ENCODE data around the gene VAV1. TPM values are rescaled to one million over a fixed set of nuclear protein-coding genes. Genes with fewer than 3 reads are reported as not detected.

The VAV1 gene
- total RNA-seq, 1 experiment from 2014 or later = 0.83 TPM

DNA sequence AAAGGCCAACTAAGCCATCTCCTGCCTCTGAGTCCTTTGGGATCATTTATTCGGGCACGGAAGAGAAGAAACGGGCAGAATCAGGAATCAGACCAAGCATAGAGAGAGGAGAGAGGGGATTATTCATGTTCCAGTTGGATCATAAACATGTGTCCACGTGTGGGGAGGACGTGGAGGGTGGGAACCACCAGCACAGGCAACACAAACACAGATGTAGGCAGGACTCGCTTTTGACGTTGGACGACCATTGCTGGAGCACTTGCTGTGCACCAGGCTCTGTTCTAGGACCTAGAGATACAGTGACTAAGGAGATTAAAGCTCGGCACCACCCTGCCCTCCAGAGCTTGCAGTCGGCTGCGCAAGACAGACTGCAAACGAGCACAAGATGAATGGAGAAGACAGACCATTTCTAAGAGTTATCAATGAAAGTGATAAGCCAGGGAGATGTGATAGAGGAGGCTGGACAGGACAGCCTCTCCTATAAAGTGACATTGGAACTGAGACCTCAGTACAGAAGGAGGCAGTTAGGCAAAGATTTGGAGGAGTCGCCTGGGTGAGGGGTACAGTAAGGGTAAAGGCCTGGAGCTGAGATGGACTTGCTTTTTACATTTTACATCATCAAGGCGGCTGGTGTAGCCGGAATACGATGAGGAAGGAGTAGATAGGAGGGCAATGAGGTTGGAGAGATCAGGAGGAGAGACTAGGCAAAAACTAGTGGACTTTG is 6.0 kb upstream of the VAV1 start:
- ChIA-PET POLR2A (interaction anchor here (1.0 to 4.5 kb wide), 5 partner anchors 13 to 394 kb away, joined by 3 to 40 read pairs (median 5); partner anchors contain the start of genes ALKBH7, GPR108 and KHSRP), CTCF (interaction anchor here (0.7 to 4.0 kb wide), 5 partner anchors 13 to 98 kb away, joined by 3 to 26 read pairs (median 4); partner anchors contain the start of gene TRIP10)
- Mint-ChIP-seq H3K27me3 (ENCODE audit: low read depth) (no peaks in the 10 kb centered on the region; the same call in 1 of the 2 replicates), H3K4me1 (peaks cover 17% of the 10 kb centered on the region), H3K27ac (peak overlapping the region; percentile 100), H3K4me3 (peak overlapping the region; percentile 89), H3K36me3 (peaks cover 3% of the 10 kb centered on the region; the same call in 1 of the 2 replicates), H3K9me3 (no peaks in the 10 kb centered on the region)
- DNase-seq (ENCODE audit: low spot score) = no peak
- TF ChIP-seq ZNF671 (CRISPR knock-in tag; IDR thresholded peaks at IDR 0.05) = no peak
- TF ChIP-seq FOXK1 (CRISPR knock-in tag; IDR thresholded peaks at IDR 0.05) = 0 out of 2 replicates have a peak, but pooled peaks have one; percentile 7
- no peak for TF ChIP-seq AR (CRISPR knock-in tag; IDR thresholded peaks at IDR 0.05)
- TF ChIP-seq EMX1 (CRISPR knock-in tag; IDR thresholded peaks at IDR 0.05) = peak; percentile 14; the same call in 1 of the 2 replicates
- ATAC-seq = no peak

DNA sequence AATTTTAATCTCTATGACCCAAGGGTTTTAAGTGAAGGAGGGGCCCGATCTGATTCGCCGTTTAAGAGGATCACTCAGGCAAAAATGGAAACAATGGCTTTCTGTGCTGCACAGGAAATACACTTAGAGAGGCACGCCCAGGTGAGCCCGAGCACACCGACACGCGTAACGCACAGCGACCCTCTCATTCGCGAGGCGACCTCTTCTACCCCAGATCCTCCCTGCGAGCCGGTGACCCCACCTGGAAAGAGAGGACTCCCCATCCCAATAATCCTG is 5.5 kb upstream of the VAV1 start:
- TF ChIP-seq MYBL2 (CRISPR knock-in tag; IDR thresholded peaks at IDR 0.05) (0 out of 2 replicates have a peak, but pooled peaks have one; percentile 40), SMAD3 (CRISPR knock-in tag; IDR thresholded peaks at IDR 0.05; ENCODE audit: borderline replicate concordance) (no peak)
- POLR2A ChIA-PET = interaction anchor here (1.0 to 4.5 kb wide), 4 partner anchors 14 to 395 kb away, joined by 3 to 40 read pairs (median 12); partner anchors contain the start of genes ALKBH7 and GPR108
- H3K4me1 Mint-ChIP-seq = peaks cover 17% of the 10 kb centered on the region
- CTCF ChIA-PET = interaction anchor here (1.6 to 4.0 kb wide), 3 partner anchors 13 to 29 kb away, joined by 3 to 36 read pairs (median 26); partner anchors contain the start of genes GPR108 and TRIP10
- no peaks in the 10 kb centered on the region for H3K9me3 Mint-ChIP-seq
- H3K4me3 Mint-ChIP-seq = peak overlapping the region; percentile 89
- peaks cover 3% of the 10 kb centered on the region; the same call in 1 of the 2 replicates for H3K36me3 Mint-ChIP-seq
- peak overlapping the region; percentile 100 for H3K27ac Mint-ChIP-seq
- ATAC-seq (no peak; the same call in 1 of the 2 replicates), DNase-seq (ENCODE audit: low spot score) (no peak)
- H3K27me3 Mint-ChIP-seq (ENCODE audit: low read depth) = no peaks in the 10 kb centered on the region; the same call in 1 of the 2 replicates

DNA sequence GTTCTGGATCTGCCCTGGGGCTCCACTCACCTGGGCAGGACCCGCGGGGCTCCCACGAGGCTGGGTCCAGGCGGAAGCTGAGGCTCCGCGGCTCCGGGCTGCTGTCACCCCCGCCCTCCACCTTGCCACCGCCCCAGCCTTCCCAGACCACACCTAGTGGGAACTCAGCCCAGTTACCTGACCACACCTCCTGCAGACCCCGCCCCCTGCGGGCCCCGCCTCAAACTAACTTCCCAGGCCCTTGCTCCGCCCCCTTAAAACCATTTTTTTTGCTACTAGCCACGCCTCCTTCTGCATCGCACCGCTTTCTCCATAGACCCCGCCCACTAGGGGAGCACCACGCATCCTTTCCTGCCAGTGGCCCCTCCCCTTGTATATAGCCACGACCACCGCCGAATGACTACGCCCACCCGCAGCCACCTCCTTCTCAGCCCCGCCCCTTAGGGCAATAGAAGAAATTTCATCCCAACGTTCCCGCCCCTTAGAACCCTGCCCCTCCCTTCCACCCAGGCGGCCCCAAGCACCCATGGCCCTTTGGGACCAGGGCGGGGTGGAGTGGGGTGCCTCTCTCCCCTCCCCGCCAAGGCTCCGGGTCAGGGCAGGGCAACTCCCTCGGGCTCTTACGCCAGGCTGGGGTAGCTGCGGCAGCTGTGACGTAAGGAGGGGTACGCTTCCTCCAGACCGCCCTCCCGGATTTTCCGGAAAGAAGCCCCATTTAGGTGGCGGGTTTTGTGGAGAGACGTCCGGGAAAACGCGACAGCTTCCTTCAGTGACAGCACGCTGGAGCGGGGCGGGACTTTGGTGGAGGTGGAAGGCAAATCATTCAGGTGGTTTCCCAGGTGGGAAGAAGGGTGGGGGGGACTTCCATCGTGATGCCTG is 4.9 kb upstream of the VAV1 start, which contains the start of gene SH2D3A:
Gene SH2D3A (minus strand): TSS at position 79 of the 879 bp plus-strand sequence. CDS start 3,687 bp downstream, outside the sequence.
- no peaks in the 10 kb centered on the region for H3K9me3 Mint-ChIP-seq
- no peaks in the 10 kb centered on the region; the same call in 1 of the 2 replicates for H3K27me3 Mint-ChIP-seq (ENCODE audit: low read depth)
- peak within 1 kb of the TSS; percentile 89 for H3K4me3 Mint-ChIP-seq
- peaks cover under 1% of the 10 kb centered on the region; the same call in 1 of the 2 replicates for H3K36me3 Mint-ChIP-seq
- peak within 1 kb of the TSS; percentile 100 for H3K27ac Mint-ChIP-seq
- CTCF ChIA-PET = interaction anchor here (1.0 to 4.0 kb wide), 8 partner anchors 13 to 332 kb away, joined by 3 to 36 read pairs (median 10); partner anchors contain the start of gene GPR108
- ATAC-seq = peak; percentile 83
- peak; percentile 97 for DNase-seq (ENCODE audit: low spot score)
- peaks cover 20% of the 10 kb centered on the region for H3K4me1 Mint-ChIP-seq
- POLR2A ChIA-PET = interaction anchor here (1.0 to 4.5 kb wide), 4 partner anchors 14 to 395 kb away, joined by 3 to 40 read pairs (median 12); partner anchors contain the start of genes ALKBH7 and GPR108
- TF ChIP-seq, protein P1, sequence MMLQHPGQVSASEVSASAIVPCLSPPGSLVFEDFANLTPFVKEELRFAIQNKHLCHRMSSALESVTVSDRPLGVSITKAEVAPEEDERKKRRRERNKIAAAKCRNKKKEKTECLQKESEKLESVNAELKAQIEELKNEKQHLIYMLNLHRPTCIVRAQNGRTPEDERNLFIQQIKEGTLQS (CRISPR knock-in tag; conservative IDR thresholded peaks at IDR 0.05) = no peak
- TF ChIP-seq NFYB (CRISPR knock-in tag; conservative IDR thresholded peaks at IDR 0.05; ENCODE audit: low read depth) (no peak), PRRX2 (CRISPR knock-in tag; IDR thresholded peaks at IDR 0.05) (no peak), NR1H2 (CRISPR knock-in tag; IDR thresholded peaks at IDR 0.05) (no peak), AR (CRISPR knock-in tag; IDR thresholded peaks at IDR 0.05) (no peak), CDX4 (CRISPR knock-in tag; IDR thresholded peaks at IDR 0.05; ENCODE audit: borderline replicate concordance) (no peak), HMGA2 (CRISPR knock-in tag; IDR thresholded peaks at IDR 0.05) (no peak), ZNF416 (CRISPR knock-in tag; IDR thresholded peaks at IDR 0.05) (no peak), OVOL2 (CRISPR knock-in tag; IDR thresholded peaks at IDR 0.05; ENCODE audit: borderline replicate concordance) (no peak), ATF1 (CRISPR knock-in tag; IDR thresholded peaks at IDR 0.05) (no peak), SP1 (CRISPR knock-in tag; conservative IDR thresholded peaks at IDR 0.05) (peak; percentile 77), CREB1 (CRISPR knock-in tag; IDR thresholded peaks at IDR 0.05) (no peak), JAZF1 (CRISPR knock-in tag; IDR thresholded peaks at IDR 0.05) (no peak), ZNF396 (CRISPR knock-in tag; IDR thresholded peaks at IDR 0.05; ENCODE audit: borderline replicate concordance) (no peak), CBFB (CRISPR knock-in tag; IDR thresholded peaks at IDR 0.05; ENCODE audit: low read depth) (no peak)
- TF ChIP-seq, protein P2, sequence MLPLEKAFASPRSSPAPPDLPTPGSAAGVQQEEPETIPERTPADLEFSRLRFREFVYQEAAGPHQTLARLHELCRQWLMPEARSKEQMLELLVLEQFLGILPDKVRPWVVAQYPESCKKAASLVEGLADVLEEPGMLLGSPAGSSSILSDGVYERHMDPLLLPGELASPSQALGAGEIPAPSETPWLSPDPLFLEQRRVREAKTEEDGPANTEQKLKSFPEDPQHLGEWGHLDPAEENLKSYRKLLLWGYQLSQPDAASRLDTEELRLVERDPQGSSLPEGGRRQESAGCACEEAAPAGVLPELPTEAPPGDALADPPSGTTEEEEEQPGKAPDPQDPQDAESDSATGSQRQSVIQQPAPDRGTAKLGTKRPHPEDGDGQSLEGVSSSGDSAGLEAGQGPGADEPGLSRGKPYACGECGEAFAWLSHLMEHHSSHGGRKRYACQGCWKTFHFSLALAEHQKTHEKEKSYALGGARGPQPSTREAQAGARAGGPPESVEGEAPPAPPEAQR (CRISPR knock-in tag; IDR thresholded peaks at IDR 0.05) = no peak
